RWPE2 (cell line): ENCODE measurements around the gene NHSL2.

Experiments used
- ATAC-seq: fragments of 200-7000 bp; cut with Tn5 transposase; 3 replicates; pipeline ENCODE4 v1.9.1; 2021; ENCODE audit warnings: low read depth
- DNase-seq: peaks from one replicate; pipeline ENCODE4 v3.0.0-alpha.2; 2020; ENCODE audit warnings: low spot score
- H3K27ac ChIP-seq: fragments of 450-650 bp; 2 replicates; pipeline ENCODE4 v1.5.1; 2017; ENCODE audit warnings: mild to moderate bottlenecking; ENCODE audit not compliant: poor library complexity, severe bottlenecking
- H3K27me3 ChIP-seq: fragments of 250-450 bp; sonication (Bioruptor Pico); 2 replicates; pipeline ENCODE4 v1.5.1; 2021; ENCODE audit warnings: mild to moderate bottlenecking, moderate library complexity; ENCODE audit not compliant: insufficient read depth, poor library complexity, severe bottlenecking
- H3K36me3 ChIP-seq: fragments of 250-450 bp; sonication (Bioruptor Pico); 2 replicates; pipeline ENCODE4 v1.5.1; 2020; ENCODE audit warnings: low read depth, mild to moderate bottlenecking, moderate library complexity
- H3K4me1 ChIP-seq: fragments of 250-450 bp; sonication (Bioruptor Pico); 2 replicates; pipeline ENCODE4 v1.5.1; 2021; ENCODE audit warnings: mild to moderate bottlenecking, moderate library complexity; ENCODE audit not compliant: insufficient read depth, poor library complexity, severe bottlenecking
- H3K4me3 ChIP-seq: fragments of 250-450 bp; sonication (Bioruptor Pico); 2 replicates; pipeline ENCODE4 v1.5.1; 2021; ENCODE audit warnings: mild to moderate bottlenecking, moderate library complexity; ENCODE audit not compliant: severe bottlenecking
- H3K9me3 ChIP-seq: fragments of 250-450 bp; sonication (Bioruptor Pico); 2 replicates; pipeline ENCODE4 v1.5.1; 2021; ENCODE audit warnings: mild to moderate bottlenecking, moderate library complexity; ENCODE audit not compliant: severe bottlenecking
- CTCF ChIP-seq: fragments of 450-650 bp; IDR thresholded peaks from one replicate; pipeline ENCODE4 v1.5.1; 2017; ENCODE audit warnings: mild to moderate bottlenecking, moderate library complexity; ENCODE audit not compliant: poor library complexity, severe bottlenecking

The NHSL2 gene

GRCh38 chrX:72030431-72030830, 119.8 kb downstream of the NHSL2 start:
- ATAC-seq, result no peak
- Histone ChIP-seq H3K9me3 (no peaks in the 10 kb centered on the region), H3K27me3 (no peaks in the 10 kb centered on the region), H3K4me3 (no peak overlapping the region), H3K36me3 (no peaks in the 10 kb centered on the region), H3K4me1 (peaks cover 15% of the 10 kb centered on the region), H3K27ac (peak overlapping the region; percentile 73)
- TF ChIP-seq CTCF, result no peak
- DNase-seq, result no peak

- no peak for TF ChIP-seq CTCF
- DNase-seq (no peak), ATAC-seq (no peak)
- Histone ChIP-seq H3K27ac (no peak overlapping the region), H3K36me3 (no peaks in the 10 kb centered on the region), H3K27me3 (no peaks in the 10 kb centered on the region), H3K9me3 (no peaks in the 10 kb centered on the region), H3K4me3 (no peak overlapping the region), H3K4me1 (peaks cover 15% of the 10 kb centered on the region)
Measured at GRCh38 chrX:72031118-72031517, 120.5 kb downstream of the NHSL2 start.

GRCh38 chrX:72031634-72032033, 121.0 kb downstream of the NHSL2 start:
- no peak overlapping the region for H3K27ac ChIP-seq
- H3K4me3 ChIP-seq, result no peak overlapping the region
- no peaks in the 10 kb centered on the region for H3K9me3 ChIP-seq
- ATAC-seq (no peak), DNase-seq (no peak)
- no peak for TF ChIP-seq CTCF
- H3K4me1 ChIP-seq, result peaks cover 15% of the 10 kb centered on the region
- H3K36me3 ChIP-seq, result no peaks in the 10 kb centered on the region
- H3K27me3 ChIP-seq, result no peaks in the 10 kb centered on the region

GRCh38 chrX:72037601-72038000, 127.0 kb downstream of the NHSL2 start:
- Histone ChIP-seq H3K9me3 (no peaks in the 10 kb centered on the region), H3K36me3 (no peaks in the 10 kb centered on the region), H3K4me1 (no peaks in the 10 kb centered on the region), H3K4me3 (no peak overlapping the region), H3K27ac (no peak overlapping the region), H3K27me3 (no peaks in the 10 kb centered on the region)
- no peak for DNase-seq
- no peak for ATAC-seq
- no peak for TF ChIP-seq CTCF

GRCh38 chrX:72038016-72038415, 127.4 kb downstream of the NHSL2 start:
- no peak for ATAC-seq
- Histone ChIP-seq H3K27me3 (no peaks in the 10 kb centered on the region), H3K4me3 (no peak overlapping the region), H3K9me3 (no peaks in the 10 kb centered on the region), H3K4me1 (no peaks in the 10 kb centered on the region), H3K36me3 (no peaks in the 10 kb centered on the region), H3K27ac (no peak overlapping the region)
- no peak for DNase-seq
- no peak for TF ChIP-seq CTCF
